GM12801 (cell line): ENCODE measurements around the gene FCHO1.

Source experiments
- CTCF ChIP-seq: IDR thresholded peaks from one replicate; pipeline ENCODE4 v1.5.1; 2011; ENCODE audit warnings: control low read depth; ENCODE audit not compliant: insufficient read length; ENCODE audit errors: extremely low read depth

Gene FCHO1

GRCh38 chr19:17803264-17803896 is 52.1 kb downstream of the FCHO1 start:
- TF ChIP-seq CTCF, result no peak

GRCh38 chr19:17805427-17805826 is 54.1 kb downstream of the FCHO1 start:
- TF ChIP-seq CTCF, result no peak

GRCh38 chr19:17806945-17807344 is 55.7 kb downstream of the FCHO1 start:
- TF ChIP-seq CTCF, result no peak

GRCh38 chr19:17807731-17808316 is 56.5 kb downstream of the FCHO1 start:
- TF ChIP-seq CTCF, result no peak

GRCh38 chr19:17811103-17811502 is 59.8 kb downstream of the FCHO1 start:
- no peak for TF ChIP-seq CTCF

- no peak for TF ChIP-seq CTCF
Measured at GRCh38 chr19:17811681-17812080, 60.4 kb downstream of the FCHO1 start.

GRCh38 chr19:17812099-17812498 is 60.8 kb downstream of the FCHO1 start:
- no peak for TF ChIP-seq CTCF
